ENCODE results near the gene YOD1. TPM values are rescaled to one million over a fixed set of nuclear protein-coding genes. Genes with fewer than 3 reads are reported as not detected.

Gene YOD1
- total and polyA plus RNA-seq, 10 of the 15 experiments (the other 5 are each of a cell fraction or from before 2014, with no cell fraction given) = 2.1 to 7.9 (median 5.0) TPM

DNA sequence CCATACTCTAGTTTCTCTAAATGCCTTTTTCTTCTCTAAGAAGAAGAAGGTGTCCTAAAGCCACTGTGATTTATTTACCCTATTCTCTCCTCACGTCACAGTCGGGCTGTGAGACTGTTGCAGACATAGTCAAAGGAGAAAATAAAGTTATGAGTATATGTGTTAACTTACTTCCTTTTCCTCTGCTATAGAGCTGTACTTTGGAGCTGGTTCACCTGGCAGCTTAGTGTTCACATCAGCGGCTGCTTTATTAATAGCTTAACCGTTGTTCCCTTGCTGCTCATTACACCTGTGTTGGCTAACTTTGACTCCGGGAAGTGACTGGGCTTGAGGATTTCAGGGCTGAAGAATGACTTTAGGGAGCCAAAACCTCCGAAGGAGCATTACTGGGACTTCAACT lies 5.7 kb upstream of the YOD1 start:
- Histone ChIP-seq H4K20me1 (ENCODE audit: control insufficient read depth, insufficient read depth) (no peaks in the 10 kb centered on the region), H3K9ac (ENCODE audit: control insufficient read depth, insufficient read depth, low read length) (no peak overlapping the region), H2AFZ (ENCODE audit: control insufficient read depth, low read depth, low read length) (no peak overlapping the region), H3K4me1 (ENCODE audit: control insufficient read depth, insufficient read depth, low read length) (peaks cover 14% of the 10 kb centered on the region), H3K36me3 (ENCODE audit: control insufficient read depth in 2 of 2, insufficient read depth in 2 of 2, low read length in 1 of 2) (no peaks in the 10 kb centered on the region), H3K4me3 (no peak overlapping the region), H3K4me2 (ENCODE audit: control insufficient read depth, insufficient read depth) (no peak overlapping the region), H3K27ac (ENCODE audit: control insufficient read depth, insufficient read depth) (no peak overlapping the region), H3K9me3 (replicated peaks; ENCODE audit: control insufficient read depth, insufficient read depth, low read length) (no peaks in the 10 kb centered on the region; the same call in 2 of the 3 replicates), H3K27me3 (replicated peaks in 1 of 2; ENCODE audit: control insufficient read depth in 2 of 2, insufficient read depth in 2 of 2, low read length in 1 of 2) (no peaks in the 10 kb centered on the region), H3K79me2 (ENCODE audit: control insufficient read depth, insufficient read depth, low read length) (no peaks in the 10 kb centered on the region)
- no TSS peak for BruUV-seq (replicated peaks)
- DNase-seq (ENCODE audit: low read depth, low spot score) (no peak), ATAC-seq (no peak), FAIRE-seq (no peak)
- ChIA-PET POLR2A (no interaction called here), CTCF (interaction anchor here (0.8 to 1.1 kb wide), 4 partner anchors 23 to 349 kb away, joined by 3 to 4 read pairs (median 3); no protein-coding TSS in a partner anchor), RAD21 (ENCODE audit: unreplicated experiment) (interaction anchor here (2.0 kb wide), 1 partner anchor 19 kb away, joined by 8 read pairs; no protein-coding TSS in a partner anchor), SMC1A (ENCODE audit: uncharacterized antibody, unreplicated experiment) (interaction anchor here (1.4 kb wide), 1 partner anchor 9 kb away, joined by 3 read pairs; no protein-coding TSS in a partner anchor)
- in situ Hi-C loops (cut with MboI) (no loop called here), intact Hi-C loops (cut with micrococcal nuclease; ENCODE audit: unreplicated experiment) (no loop called here)
- 58% methylated on average over 6 of the region's 6 CpGs for WGBS (ENCODE audit: insufficient coverage, insufficient replicate concordance, low lambda C conversion rate, missing lambda C conversion rate)
- TF ChIP-seq SRF (IDR thresholded peaks at IDR 0.05; ENCODE audit: low read depth in 2 of 2, low read length in 2 of 2) (no peak), RUNX3 (IDR thresholded peaks at IDR 0.05; ENCODE audit: low read length) (no peak), ZZZ3 (IDR thresholded peaks at IDR 0.05; ENCODE audit: control insufficient read depth, insufficient read length, low read depth) (no peak), CHD1 (IDR thresholded peaks at IDR 0.05; ENCODE audit: low read depth, low read length) (no peak), ZNF622 (IDR thresholded peaks at IDR 0.05) (no peak), NBN (IDR thresholded peaks at IDR 0.05) (no peak), BCL11A (IDR thresholded peaks at IDR 0.05; ENCODE audit: low read depth, low read length) (no peak), FOXK2 (IDR thresholded peaks at IDR 0.05) (no peak), YBX1 (IDR thresholded peaks at IDR 0.05) (no peak), CHD4 (IDR thresholded peaks at IDR 0.05) (no peak), MEF2A (IDR thresholded peaks at IDR 0.05; ENCODE audit: insufficient read depth, low read depth, low read length) (no peak), GATAD2B (conservative IDR thresholded peaks at IDR 0.05; ENCODE audit: low read depth) (no peak)
- TF ChIP-seq, protein P1, sequence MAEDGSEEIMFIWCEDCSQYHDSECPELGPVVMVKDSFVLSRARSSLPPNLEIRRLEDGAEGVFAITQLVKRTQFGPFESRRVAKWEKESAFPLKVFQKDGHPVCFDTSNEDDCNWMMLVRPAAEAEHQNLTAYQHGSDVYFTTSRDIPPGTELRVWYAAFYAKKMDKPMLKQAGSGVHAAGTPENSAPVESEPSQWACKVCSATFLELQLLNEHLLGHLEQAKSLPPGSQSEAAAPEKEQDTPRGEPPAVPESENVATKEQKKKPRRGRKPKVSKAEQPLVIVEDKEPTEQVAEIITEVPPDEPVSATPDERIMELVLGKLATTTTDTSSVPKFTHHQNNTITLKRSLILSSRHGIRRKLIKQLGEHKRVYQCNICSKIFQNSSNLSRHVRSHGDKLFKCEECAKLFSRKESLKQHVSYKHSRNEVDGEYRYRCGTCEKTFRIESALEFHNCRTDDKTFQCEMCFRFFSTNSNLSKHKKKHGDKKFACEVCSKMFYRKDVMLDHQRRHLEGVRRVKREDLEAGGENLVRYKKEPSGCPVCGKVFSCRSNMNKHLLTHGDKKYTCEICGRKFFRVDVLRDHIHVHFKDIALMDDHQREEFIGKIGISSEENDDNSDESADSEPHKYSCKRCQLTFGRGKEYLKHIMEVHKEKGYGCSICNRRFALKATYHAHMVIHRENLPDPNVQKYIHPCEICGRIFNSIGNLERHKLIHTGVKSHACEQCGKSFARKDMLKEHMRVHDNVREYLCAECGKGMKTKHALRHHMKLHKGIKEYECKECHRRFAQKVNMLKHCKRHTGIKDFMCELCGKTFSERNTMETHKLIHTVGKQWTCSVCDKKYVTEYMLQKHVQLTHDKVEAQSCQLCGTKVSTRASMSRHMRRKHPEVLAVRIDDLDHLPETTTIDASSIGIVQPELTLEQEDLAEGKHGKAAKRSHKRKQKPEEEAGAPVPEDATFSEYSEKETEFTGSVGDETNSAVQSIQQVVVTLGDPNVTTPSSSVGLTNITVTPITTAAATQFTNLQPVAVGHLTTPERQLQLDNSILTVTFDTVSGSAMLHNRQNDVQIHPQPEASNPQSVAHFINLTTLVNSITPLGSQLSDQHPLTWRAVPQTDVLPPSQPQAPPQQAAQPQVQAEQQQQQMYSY (CRISPR knock-in tag; IDR thresholded peaks at IDR 0.05) = no peak
- TF ChIP-seq, protein P2, sequence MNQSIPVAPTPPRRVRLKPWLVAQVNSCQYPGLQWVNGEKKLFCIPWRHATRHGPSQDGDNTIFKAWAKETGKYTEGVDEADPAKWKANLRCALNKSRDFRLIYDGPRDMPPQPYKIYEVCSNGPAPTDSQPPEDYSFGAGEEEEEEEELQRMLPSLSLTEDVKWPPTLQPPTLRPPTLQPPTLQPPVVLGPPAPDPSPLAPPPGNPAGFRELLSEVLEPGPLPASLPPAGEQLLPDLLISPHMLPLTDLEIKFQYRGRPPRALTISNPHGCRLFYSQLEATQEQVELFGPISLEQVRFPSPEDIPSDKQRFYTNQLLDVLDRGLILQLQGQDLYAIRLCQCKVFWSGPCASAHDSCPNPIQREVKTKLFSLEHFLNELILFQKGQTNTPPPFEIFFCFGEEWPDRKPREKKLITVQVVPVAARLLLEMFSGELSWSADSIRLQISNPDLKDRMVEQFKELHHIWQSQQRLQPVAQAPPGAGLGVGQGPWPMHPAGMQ (IDR thresholded peaks at IDR 0.05; ENCODE audit: borderline replicate concordance) = no peak
- TF ChIP-seq, protein P3, sequence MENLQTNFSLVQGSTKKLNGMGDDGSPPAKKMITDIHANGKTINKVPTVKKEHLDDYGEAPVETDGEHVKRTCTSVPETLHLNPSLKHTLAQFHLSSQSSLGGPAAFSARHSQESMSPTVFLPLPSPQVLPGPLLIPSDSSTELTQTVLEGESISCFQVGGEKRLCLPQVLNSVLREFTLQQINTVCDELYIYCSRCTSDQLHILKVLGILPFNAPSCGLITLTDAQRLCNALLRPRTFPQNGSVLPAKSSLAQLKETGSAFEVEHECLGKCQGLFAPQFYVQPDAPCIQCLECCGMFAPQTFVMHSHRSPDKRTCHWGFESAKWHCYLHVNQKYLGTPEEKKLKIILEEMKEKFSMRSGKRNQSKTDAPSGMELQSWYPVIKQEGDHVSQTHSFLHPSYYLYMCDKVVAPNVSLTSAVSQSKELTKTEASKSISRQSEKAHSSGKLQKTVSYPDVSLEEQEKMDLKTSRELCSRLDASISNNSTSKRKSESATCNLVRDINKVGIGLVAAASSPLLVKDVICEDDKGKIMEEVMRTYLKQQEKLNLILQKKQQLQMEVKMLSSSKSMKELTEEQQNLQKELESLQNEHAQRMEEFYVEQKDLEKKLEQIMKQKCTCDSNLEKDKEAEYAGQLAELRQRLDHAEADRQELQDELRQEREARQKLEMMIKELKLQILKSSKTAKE (IDR thresholded peaks at IDR 0.05; ENCODE audit: low read depth, poor library complexity, severe bottlenecking) = no peak
- TF ChIP-seq, protein P4, sequence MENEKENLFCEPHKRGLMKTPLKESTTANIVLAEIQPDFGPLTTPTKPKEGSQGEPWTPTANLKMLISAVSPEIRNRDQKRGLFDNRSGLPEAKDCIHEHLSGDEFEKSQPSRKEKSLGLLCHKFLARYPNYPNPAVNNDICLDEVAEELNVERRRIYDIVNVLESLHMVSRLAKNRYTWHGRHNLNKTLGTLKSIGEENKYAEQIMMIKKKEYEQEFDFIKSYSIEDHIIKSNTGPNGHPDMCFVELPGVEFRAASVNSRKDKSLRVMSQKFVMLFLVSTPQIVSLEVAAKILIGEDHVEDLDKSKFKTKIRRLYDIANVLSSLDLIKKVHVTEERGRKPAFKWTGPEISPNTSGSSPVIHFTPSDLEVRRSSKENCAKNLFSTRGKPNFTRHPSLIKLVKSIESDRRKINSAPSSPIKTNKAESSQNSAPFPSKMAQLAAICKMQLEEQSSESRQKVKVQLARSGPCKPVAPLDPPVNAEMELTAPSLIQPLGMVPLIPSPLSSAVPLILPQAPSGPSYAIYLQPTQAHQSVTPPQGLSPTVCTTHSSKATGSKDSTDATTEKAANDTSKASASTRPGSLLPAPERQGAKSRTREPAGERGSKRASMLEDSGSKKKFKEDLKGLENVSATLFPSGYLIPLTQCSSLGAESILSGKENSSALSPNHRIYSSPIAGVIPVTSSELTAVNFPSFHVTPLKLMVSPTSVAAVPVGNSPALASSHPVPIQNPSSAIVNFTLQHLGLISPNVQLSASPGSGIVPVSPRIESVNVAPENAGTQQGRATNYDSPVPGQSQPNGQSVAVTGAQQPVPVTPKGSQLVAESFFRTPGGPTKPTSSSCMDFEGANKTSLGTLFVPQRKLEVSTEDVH (IDR thresholded peaks at IDR 0.05; ENCODE audit: low read depth, partially characterized antibody) = no peak
